Adipose tissue (tissue), 3 donors: Measurements from ENCODE around the gene PSMD3. TPM values are rescaled to one million over a fixed set of nuclear protein-coding genes. Genes with fewer than 3 reads are reported as not detected.

ENCODE experiments used
- H3K27ac ChIP-seq: one replicate; pipeline ENCODE4 v1.5.1; 2013; ENCODE audit warnings: low read depth, low read length
- WGBS, 3 donors: extraction: QIAGEN DNeasy Blood & Tissue Kit; methylation state at CpG; one replicate each; pipeline ENCODE4 v1.1.7; 2013; 5-methylcytosine and 5-hydroxymethylcytosine counted together
- polyA plus RNA-seq, 3 donors: library from polyadenylated mRNA; stranded (reverse); fragments of 200-250 nt; gene quantifications; one replicate each; pipeline ENCODE4 v1.2.3, GENCODE V29; 2013
- donor health status: healthy with polysubstance abuse.
- donor health status: Bipolar disorder and iron deficiency.
- donor health status: healthy.

Gene PSMD3
- polyA plus RNA-seq, 3 donors, result 42.6 to 81.7 (median 54.8) TPM

DNA sequence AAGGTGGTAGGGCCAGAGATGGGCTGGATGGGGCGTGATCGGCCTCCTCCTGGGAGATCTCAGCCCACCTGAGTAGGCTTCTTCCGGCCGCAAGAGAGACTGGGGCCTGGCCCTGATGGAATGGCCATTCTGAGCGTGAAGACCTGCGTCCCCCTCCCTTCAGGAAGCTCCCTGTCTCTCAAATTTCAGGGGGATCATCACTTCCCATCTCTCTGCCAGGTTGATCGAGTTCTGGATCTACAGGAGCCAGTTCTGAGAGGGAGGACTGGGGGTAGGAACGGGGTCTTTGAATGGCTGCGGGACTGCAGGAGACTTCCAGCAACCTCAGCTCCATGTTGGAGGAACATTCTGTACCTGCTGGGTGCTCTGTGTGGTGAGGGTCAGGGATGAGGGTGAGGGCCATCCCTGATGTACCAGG is 27.1 kb upstream of the PSMD3 start:
- 41 to 46% (median 42%) methylated on average over 7 to 9 of the region's 9 CpGs for WGBS, 3 donors
- no peak overlapping the region for H3K27ac ChIP-seq

DNA sequence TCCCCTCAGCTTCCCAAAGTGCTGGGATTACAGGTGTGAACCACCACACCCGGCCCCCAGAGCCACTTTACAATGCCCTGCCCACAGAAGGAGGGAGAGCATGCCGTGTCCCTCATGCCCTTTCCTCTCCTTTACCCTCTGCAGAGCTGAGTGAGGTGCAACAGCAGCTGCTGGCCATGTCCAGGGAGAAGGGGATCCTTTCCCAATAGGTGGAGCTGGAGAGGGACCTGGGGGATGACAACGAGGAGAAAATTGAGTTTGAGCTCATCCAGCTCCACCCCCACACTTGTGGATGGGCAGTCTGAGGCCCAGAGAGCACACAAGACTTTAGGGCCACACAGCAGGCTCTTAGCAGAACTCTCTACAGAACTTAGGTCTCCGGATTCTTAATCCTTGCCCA is 25.7 kb upstream of the PSMD3 start:
- no peak overlapping the region for H3K27ac ChIP-seq
- WGBS, 3 donors, result 62 to 68% (median 68%) methylated on average over 3 to 4 of the region's 4 CpGs

DNA sequence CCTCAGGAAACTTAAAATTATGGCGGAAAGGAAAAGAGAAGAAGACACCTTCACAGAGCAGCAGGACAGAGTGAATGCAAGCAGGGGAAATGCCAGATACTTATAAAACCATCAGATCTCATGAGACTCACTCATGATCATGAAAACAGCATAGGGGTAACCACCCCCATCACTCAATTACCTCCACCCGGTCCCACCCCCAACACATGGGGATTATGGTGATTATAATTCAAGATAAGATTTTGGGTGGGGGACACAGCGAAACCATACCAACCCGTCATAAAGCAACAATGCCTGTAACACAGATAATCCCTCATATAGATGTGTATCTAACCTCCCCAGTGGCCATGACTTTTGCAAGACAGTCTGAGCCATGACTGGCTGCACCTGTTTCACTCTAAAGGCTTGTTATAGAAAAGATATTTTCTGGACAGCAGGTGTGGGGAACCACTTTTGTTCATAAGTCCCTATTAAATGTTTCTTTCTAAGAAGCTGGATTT is 24.8 kb upstream of the PSMD3 start:
- H3K27ac ChIP-seq, result no peak overlapping the region
- 81 to 84% (median 82%) methylated on average over 4 of the region's 4 CpGs for WGBS, 3 donors

- 45 to 72% (median 57%) methylated on average over 8 of the region's 8 CpGs for WGBS, 3 donors
Observed at GRCh38 chr17:39960524-39961041, 20.0 kb upstream of the PSMD3 start.

GRCh38 chr17:39962642-39963220 is 17.9 kb upstream of the PSMD3 start, which contains the start of gene GSDMA:
Gene GSDMA (plus strand): TSS chr17:39963004. CDS start chr17:39965688, 2,684 bp downstream.
- no peak within 1 kb of the TSS for H3K27ac ChIP-seq
- WGBS, 3 donors, result 65 to 72% (median 68%) methylated on average over 6 of the region's 6 CpGs

More at GRCh38 chr17:39960524-39961041, 20.0 kb upstream of the PSMD3 start:
- no peak overlapping the region for H3K27ac ChIP-seq

DNA sequence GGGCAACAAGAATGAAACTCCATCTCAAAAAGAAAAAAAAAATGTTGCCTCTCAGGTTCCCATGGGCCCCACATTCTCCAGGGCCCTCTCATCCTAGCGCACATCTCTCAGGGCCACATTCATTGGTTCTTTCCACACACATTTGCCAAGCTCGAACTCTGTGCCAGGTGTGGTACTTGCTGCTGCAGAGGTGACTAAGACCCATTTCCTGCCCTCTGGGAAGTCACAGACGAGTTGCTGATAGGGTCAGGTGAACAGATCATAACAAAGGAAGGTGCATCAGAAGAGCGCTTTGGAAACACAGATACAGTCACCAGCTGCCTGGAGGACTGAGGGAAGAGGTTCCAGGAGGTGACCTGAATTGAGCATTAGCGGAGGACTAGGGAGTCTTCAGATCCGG is 16.8 kb upstream of the PSMD3 start:
- 72 to 77% (median 76%) methylated on average over 6 of the region's 6 CpGs for WGBS, 3 donors
- no peak overlapping the region for H3K27ac ChIP-seq

DNA sequence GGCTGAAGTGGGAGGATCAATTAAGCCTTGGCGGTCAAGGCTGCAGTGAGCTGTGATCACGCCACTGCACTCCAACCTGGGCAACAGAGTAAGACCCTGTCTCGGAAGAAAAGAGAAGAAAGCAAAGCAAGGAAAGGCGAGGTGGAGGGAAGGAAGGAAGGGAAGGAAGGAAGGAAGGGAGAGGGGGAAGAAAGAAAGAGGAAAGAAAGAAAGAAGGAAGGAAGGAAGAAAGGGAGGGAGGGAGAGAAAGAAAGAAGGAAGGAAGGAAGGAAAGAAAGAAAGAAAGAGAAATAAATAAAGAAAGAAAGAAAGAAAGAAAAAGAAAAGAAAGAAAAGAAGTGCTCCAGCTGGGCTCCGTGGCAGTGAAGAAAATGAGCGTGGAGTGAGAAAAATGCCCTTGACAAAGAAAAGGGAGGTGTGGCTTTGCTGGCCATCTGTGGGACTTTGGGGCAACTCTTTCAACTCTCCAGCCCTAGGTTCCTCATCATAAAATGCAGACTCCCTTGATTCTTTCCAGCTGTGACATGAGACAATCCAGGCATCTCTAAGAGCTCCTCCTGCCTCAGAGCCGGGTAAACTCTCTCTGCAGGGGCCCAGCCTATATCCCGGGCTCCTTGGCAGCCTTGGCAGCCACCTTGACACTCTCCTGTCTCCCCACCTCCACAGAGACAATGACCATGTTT is 15.4 kb upstream of the PSMD3 start:
- WGBS, 3 donors, result 49 to 59% (median 53%) methylated on average over 8 of the region's 8 CpGs
- H3K27ac ChIP-seq, result no peak overlapping the region

GRCh38 chr17:39966771-39967170 is 13.8 kb upstream of the PSMD3 start:
- no peak overlapping the region for H3K27ac ChIP-seq
- WGBS, 3 donors, result 78 to 89% (median 84%) methylated on average over 6 of the region's 6 CpGs

DNA sequence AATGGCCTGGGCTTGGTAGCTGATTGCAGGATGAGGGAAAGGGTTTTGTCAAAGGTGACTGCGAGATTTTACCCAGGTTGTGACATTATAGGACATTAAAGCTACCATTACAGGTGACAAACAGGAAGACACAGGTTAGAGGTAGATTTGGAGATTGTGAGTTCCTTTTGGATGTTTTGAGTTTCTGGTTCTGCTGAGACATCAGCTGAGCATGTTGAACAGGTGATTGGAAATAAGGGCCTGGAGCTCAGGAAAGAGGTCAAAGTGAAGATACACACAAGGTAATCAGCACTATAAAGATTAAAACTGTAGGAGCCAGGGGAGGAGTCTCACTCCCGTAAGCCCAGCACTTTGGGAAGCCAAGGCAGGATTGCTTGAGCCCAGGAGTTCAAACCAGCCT is 11.8 kb upstream of the PSMD3 start:
- WGBS, 3 donors, result 73 to 90% (median 85%) methylated on average over 2 of the region's 2 CpGs
- no peak overlapping the region for H3K27ac ChIP-seq

GRCh38 chr17:39969375-39969774 is 11.2 kb upstream of the PSMD3 start:
- 63 to 86% (median 73%) methylated on average over 6 of the region's 6 CpGs for WGBS, 3 donors

DNA sequence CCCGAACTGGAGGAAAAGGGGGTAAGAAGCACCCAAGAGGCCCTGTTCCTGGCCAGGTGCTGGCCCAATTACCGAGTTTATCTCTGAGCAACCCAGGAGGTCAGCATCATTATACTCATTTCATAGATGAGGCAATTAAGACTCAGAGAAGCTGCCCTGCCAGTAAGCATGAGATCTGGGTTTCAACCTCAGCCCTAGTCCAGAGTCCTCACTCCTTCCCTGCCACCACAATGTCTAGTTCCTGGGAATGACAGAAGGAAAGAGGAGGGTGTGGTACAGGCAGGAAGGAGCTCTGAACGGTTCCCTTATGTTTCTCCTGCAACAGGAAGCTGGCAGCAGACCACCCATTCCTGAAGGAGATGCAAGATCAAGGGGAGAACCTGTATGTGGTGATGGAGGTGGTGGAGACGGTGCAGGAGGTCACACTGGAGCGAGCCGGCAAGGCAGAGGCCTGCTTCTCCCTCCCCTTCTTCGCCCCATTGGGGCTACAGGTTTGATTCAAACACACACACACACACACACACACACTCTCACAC is 10.4 kb upstream of the PSMD3 start:
- no peak overlapping the region for H3K27ac ChIP-seq
- WGBS, 3 donors, result 57 to 73% (median 72%) methylated on average over 7 of the region's 7 CpGs

More at GRCh38 chr17:39969375-39969774, 11.2 kb upstream of the PSMD3 start:
- H3K27ac ChIP-seq, result no peak overlapping the region

GRCh38 chr17:39971076-39971603 is 9.5 kb upstream of the PSMD3 start:
- WGBS, 3 donors, result 79 to 89% (median 85%) methylated on average over 4 of the region's 4 CpGs
- H3K27ac ChIP-seq, result no peak overlapping the region

DNA sequence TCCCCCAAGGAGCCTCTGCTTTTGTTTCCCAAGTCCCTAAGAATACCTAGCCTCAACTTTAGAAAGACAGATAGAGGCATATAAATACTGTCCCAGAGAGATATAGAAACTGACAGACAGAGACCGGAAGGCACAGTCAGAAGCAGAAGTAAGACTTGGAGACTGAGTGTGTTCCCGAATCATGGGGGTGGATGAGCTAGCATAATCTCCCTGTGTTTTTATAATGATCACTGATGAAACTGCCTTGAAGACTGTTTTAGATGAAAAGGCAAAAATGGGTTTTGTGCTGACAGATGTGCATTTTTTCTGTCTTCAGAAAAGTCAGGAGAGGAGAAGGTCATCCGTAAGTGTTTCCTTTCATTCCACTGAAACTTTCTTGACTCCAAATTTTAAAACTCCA is 8.3 kb upstream of the PSMD3 start:
- WGBS, 3 donors, result 22 to 52% (median 24%) methylated on average over 3 of the region's 3 CpGs
- H3K27ac ChIP-seq, result no peak overlapping the region

DNA sequence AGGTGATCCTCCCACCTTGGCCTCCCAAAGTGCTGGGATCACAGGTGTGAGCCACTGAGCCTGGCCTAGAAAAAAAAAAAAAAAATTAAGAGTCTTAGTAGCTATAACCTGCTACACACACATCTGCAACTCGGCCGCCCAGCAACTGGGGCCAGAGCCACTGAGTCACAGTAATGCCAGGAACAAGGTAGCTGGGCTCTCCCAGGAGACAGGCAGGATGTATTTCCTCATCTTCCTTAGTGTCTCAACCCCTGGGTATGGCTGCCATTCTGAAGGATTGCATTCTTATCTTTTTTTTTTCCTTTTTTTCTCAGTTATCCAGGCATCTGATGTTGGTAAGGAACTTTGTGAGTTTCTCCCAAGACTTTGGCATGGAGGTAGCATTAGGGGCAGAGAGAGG is 7.1 kb upstream of the PSMD3 start:
- no peak overlapping the region for H3K27ac ChIP-seq
- WGBS, 3 donors, result 86 to 96% (median 92%) methylated on average over 2 of the region's 2 CpGs

DNA sequence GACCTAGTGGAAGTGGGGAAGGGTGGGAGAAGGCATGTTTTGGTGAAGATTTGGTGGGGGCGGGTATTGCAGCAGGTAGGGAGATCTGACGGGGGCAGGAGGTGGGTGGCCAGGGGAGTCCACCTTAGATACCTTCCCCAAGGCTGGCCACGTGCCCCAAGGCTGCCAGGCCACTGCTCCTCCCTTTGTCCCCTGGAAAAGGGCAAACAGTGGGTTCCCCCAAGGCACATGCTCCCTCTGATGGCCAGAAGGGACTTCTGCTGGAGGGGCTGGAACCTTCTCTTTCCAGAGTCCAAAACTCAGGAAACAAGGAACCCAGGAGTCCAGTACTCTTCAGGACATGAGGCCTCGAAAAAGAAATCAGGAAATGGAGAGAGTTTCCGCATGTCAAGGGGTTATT is 6.2 kb upstream of the PSMD3 start:
- no peak overlapping the region for H3K27ac ChIP-seq
- 77 to 80% (median 78%) methylated on average over 5 of the region's 5 CpGs for WGBS, 3 donors

DNA sequence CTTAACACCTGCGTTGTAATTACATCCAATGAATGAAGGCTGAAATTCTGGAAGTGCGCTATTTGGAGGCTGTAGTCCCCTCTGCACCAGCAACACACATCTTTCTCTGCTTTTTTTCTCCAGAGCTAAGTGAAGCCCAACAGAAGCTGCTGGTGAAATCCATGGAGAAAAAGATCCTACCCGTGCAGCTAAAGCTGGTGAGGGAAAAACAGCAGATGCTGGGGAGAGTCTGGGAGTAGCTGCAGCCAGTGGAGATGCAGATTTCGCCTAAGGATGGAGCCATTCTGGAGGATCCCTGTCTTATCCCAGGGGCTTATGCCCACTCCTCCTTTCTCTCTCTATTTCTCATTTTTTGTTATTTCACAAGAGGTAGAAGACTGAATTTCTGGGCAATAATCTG is 4.8 kb upstream of the PSMD3 start:
- 58 to 81% (median 68%) methylated on average over 4 of the region's 4 CpGs for WGBS, 3 donors

GRCh38 chr17:39979016-39979670 is 1.5 kb upstream of the PSMD3 start:
- 61 to 66% (median 65%) methylated on average over 5 of the region's 5 CpGs for WGBS, 3 donors
- H3K27ac ChIP-seq, result no peak overlapping the region

More for the DNA sequence above, 4.8 kb upstream of the PSMD3 start:
- no peak overlapping the region for H3K27ac ChIP-seq

DNA sequence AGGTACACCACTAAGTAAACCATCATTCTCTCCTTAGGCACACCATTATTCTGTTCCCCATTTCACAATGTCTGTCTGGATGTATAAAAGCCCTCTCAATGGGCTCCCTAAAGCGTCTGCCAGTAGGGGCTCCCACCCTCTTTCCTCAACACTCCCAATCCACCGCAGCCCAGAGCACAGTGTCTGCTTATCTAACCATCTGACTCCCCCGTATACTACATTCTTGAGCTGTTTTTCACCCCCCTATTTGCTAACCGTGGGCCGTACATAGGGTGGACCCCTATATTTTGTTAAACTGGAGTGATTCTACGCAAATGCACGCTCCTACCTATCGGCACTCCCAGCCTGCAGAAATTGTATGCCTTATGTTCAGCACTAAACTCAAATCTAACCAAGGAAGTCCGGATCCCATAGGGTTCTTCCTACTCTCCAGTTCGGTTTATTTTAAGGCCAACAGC is 685 bp upstream of the PSMD3 start:
- 0 to 1% (median 0%) methylated on average over 10 of the region's 10 CpGs for WGBS, 3 donors
- no peak overlapping the region for H3K27ac ChIP-seq
